Neural progenitor cell (in vitro differentiated cells): ENCODE data around the gene GART. TPM values are rescaled to one million over a fixed set of nuclear protein-coding genes. Genes with fewer than 3 reads are reported as not detected.

Experiments used
- DNase-seq: peaks from one replicate; pipeline ENCODE4 v3.0.0-alpha.2; 2016; ENCODE audit warnings: low spot score
- H2AFZ ChIP-seq: fragments of 200-600 bp; sonication (generic); replicated peaks from 2 replicates; pipeline ENCODE4 v1.6.1; 2016; ENCODE audit warnings: antibody characterized with exemption
- H3F3A ChIP-seq: fragments of 200-600 bp; sonication (generic); 2 replicates; pipeline ENCODE4 v1.6.1; 2016; ENCODE audit warnings: antibody characterized with exemption, low read depth
- H3K27ac ChIP-seq: fragments of 200-600 bp; sonication (generic); 2 replicates; pipeline ENCODE4 v1.5.1; 2016; ENCODE audit warnings: mild to moderate bottlenecking
- H3K27me3 ChIP-seq: fragments of 200-600 bp; sonication (generic); 2 replicates; pipeline ENCODE4 v1.6.1; 2016; ENCODE audit warnings: mild to moderate bottlenecking, moderate library complexity
- H3K36me3 ChIP-seq: fragments of 200-600 bp; sonication (generic); 2 replicates; pipeline ENCODE4 v1.5.1; 2016
- H3K4me1 ChIP-seq: fragments of 200-600 bp; sonication (generic); 2 replicates; pipeline ENCODE4 v1.6.1; 2016; ENCODE audit warnings: mixed run types
- H3K4me2 ChIP-seq: fragments of 200-600 bp; sonication (generic); 2 replicates; pipeline ENCODE4 v1.6.1; 2016
- H3K4me3 ChIP-seq: fragments of 200-600 bp; sonication (generic); 2 replicates; pipeline ENCODE4 v1.5.1; 2016
- H3K79me2 ChIP-seq: fragments of 200-600 bp; sonication (generic); 2 replicates; pipeline ENCODE4 v1.6.1; 2016; ENCODE audit warnings: low read depth
- H3K9ac ChIP-seq: fragments of 200-600 bp; sonication (generic); 2 replicates; pipeline ENCODE4 v1.6.1; 2016
- H3K9me3 ChIP-seq: fragments of 200-600 bp; sonication (generic); 2 replicates; pipeline ENCODE4 v1.5.1; 2016; ENCODE audit warnings: low read depth
- H4K20me1 ChIP-seq: fragments of 200-600 bp; sonication (generic); 2 replicates; pipeline ENCODE4 v1.6.1; 2016; ENCODE audit warnings: low read depth
- H3K27ac Mint-ChIP-seq: 3 replicates; pipeline ENCODE4 v1.8.0; 2021; ENCODE audit warnings: mixed read lengths
- H3K27me3 Mint-ChIP-seq: 2 replicates; pipeline ENCODE4 v1.8.0; 2022; ENCODE audit warnings: low read depth, mild to moderate bottlenecking, inconsistent platforms, moderate library complexity, mixed read lengths; ENCODE audit not compliant: insufficient read depth
- H3K36me3 Mint-ChIP-seq: 3 replicates; pipeline ENCODE4 v1.8.0; 2021; ENCODE audit warnings: mixed read lengths
- H3K4me1 Mint-ChIP-seq: 3 replicates; pipeline ENCODE4 v1.8.0; 2021; ENCODE audit warnings: mixed read lengths
- H3K4me3 Mint-ChIP-seq: 3 replicates; pipeline ENCODE4 v1.8.0; 2021; ENCODE audit warnings: mild to moderate bottlenecking, moderate library complexity, mixed read lengths
- H3K9me3 Mint-ChIP-seq: 3 replicates; pipeline ENCODE4 v1.8.0; 2020; ENCODE audit warnings: mixed read lengths
- EZH2 ChIP-seq: fragments of 200-600 bp; sonication (generic); IDR thresholded peaks from 2 replicates; pipeline ENCODE4 v1.6.1; 2017; ENCODE audit warnings: antibody characterized with exemption, mild to moderate bottlenecking, moderate library complexity
- EZH2phosphoT487 ChIP-seq: fragments of 200-600 bp; sonication (generic); IDR thresholded peaks from 2 replicates; pipeline ENCODE4 v1.6.1; 2017; ENCODE audit warnings: antibody characterized with exemption
- total RNA-seq: library from RNA; depleted of rRNA; stranded (reverse); fragments of >200 nt; gene quantifications from 2 replicates; pipeline ENCODE4 v1.2.3, GENCODE V29; 2015; ENCODE audit warnings: low replicate concordance
- TF ChIP-seq, protein P1 (sequence below): fragments of 200-600 bp; sonication (generic); IDR thresholded peaks from 2 replicates; pipeline ENCODE4 v1.5.1; 2017; ENCODE audit warnings: antibody characterized with exemption, mild to moderate bottlenecking

GART gene
- total RNA-seq, 1 donor from 2014 or later: 129 TPM

DNA sequence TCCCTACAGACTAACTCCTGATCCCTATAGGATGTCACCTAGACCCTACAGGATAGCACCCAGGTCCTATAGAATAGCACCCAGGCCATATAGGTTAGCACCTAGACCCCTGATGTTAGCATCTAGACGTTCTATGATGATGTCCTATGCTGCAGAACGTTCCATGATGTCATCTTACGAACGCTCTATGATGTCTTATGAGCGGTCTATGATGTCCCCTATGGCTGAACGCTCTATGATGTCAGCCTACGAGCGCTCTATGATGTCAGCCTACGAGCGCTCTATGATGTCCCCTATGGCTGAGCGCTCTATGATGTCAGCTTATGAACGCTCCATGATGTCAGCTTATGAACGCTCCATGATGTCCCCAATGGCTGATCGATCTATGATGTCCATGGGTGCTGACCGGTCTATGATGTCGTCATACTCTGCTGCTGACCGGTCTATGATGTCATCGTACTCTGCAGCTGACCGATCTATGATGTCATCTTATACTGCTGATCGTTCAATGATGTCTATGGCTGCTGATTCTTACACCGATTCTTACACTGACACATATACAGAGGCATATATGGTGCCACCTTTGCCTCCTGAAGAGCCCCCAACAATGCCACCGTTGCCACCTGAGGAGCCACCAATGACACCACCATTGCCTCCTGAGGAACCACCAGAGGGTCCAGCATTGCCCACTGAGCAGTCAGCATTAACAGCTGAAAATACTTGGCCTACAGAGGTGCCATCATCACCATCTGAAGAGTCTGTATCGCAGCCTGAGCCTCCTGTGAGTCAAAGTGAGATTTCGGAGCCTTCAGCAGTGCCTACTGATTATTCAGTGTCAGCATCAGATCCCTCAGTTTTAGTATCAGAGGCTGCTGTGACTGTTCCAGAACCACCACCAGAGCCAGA, 10.4 kb upstream of the GART start:
- peaks cover 5% of the 10 kb centered on the region for H3K27me3 Mint-ChIP-seq
- H3K9me3 Mint-ChIP-seq: peaks cover 2% of the 10 kb centered on the region
- H3K27ac ChIP-seq: no peak overlapping the region
- H2AFZ ChIP-seq: no peak overlapping the region
- H3F3A ChIP-seq: peaks cover 7% of the 10 kb centered on the region
- H3K4me1 ChIP-seq: peaks cover 2% of the 10 kb centered on the region
- peaks cover 93% of the 10 kb centered on the region for H4K20me1 ChIP-seq
- no peak for TF ChIP-seq EZH2
- H3K9ac ChIP-seq: no peak overlapping the region
- peaks cover 100% of the 10 kb centered on the region for H3K79me2 ChIP-seq
- H3K27me3 ChIP-seq: no peaks in the 10 kb centered on the region
- H3K36me3 Mint-ChIP-seq: peaks cover 72% of the 10 kb centered on the region
- no peak overlapping the region for H3K27ac Mint-ChIP-seq
- H3K4me1 Mint-ChIP-seq: peaks cover 3% of the 10 kb centered on the region
- no peaks in the 10 kb centered on the region for H3K9me3 ChIP-seq
- no peak for DNase-seq
- no peak overlapping the region for H3K4me3 Mint-ChIP-seq
- H3K4me3 ChIP-seq: no peak overlapping the region
- H3K36me3 ChIP-seq: peaks cover 34% of the 10 kb centered on the region
- H3K4me2 ChIP-seq: no peak overlapping the region

DNA sequence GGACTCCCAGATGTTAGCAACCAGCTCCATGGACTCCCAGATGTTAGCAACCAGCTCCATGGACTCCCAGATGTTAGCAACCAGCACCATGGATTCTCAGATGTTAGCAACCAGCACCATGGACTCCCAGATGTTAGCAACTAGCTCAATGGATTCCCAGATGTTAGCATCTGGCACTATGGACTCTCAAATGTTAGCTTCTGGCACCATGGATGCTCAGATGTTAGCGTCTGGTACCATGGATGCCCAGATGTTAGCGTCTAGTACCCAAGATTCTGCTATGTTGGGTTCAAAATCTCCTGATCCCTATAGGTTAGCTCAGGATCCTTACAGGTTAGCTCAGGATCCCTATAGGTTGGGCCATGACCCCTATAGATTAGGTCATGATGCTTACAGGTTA, 9.7 kb upstream of the GART start:
- H3K36me3 Mint-ChIP-seq: peaks cover 66% of the 10 kb centered on the region

DNA sequence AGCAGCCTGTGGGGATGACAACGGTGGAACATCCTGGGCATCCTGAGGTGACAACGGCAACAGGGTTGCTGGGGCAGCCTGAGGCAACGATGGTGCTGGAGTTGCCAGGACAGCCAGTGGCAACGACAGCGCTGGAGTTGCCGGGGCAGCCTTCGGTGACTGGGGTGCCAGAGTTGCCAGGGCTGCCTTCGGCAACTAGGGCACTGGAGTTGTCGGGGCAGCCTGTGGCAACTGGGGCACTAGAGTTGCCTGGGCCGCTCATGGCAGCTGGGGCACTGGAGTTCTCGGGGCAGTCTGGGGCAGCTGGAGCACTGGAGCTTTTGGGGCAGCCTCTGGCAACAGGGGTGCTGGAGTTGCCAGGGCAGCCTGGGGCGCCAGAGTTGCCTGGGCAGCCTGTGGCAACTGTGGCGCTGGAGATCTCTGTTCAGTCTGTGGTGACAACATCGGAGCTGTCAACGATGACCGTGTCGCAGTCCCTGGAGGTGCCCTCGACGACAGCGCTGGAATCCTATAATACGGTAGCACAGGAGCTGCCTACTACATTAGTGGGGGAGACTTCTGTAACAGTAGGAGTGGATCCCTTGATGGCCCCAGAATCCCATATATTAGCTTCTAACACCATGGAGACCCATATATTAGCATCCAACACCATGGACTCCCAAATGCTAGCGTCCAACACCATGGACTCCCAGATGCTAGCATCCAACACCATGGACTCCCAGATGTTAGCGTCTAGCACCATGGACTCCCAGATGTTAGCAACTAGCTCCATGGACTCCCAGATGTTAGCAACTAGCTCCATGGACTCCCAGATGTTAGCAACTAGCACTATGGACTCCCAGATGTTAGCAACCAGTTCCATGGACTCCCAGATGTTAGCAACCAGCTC, 9.1 kb upstream of the GART start:
- H3K4me1 Mint-ChIP-seq: no peaks in the 10 kb centered on the region
- H3K36me3 Mint-ChIP-seq: peaks cover 63% of the 10 kb centered on the region
- no peak overlapping the region for H3K4me3 ChIP-seq
- H3K79me2 ChIP-seq: peaks cover 100% of the 10 kb centered on the region
- H3K27me3 Mint-ChIP-seq: peaks cover 2% of the 10 kb centered on the region
- no peaks in the 10 kb centered on the region for H3K27me3 ChIP-seq
- no peak overlapping the region for H3K9ac ChIP-seq
- DNase-seq: no peak
- peaks cover 93% of the 10 kb centered on the region for H4K20me1 ChIP-seq
- H3K27ac ChIP-seq: no peak overlapping the region
- H3F3A ChIP-seq: peaks cover 14% of the 10 kb centered on the region
- H3K4me2 ChIP-seq: no peak overlapping the region
- peaks cover 2% of the 10 kb centered on the region for H3K9me3 Mint-ChIP-seq
- TF ChIP-seq EZH2phosphoT487: no peak
- TF ChIP-seq, protein P1, sequence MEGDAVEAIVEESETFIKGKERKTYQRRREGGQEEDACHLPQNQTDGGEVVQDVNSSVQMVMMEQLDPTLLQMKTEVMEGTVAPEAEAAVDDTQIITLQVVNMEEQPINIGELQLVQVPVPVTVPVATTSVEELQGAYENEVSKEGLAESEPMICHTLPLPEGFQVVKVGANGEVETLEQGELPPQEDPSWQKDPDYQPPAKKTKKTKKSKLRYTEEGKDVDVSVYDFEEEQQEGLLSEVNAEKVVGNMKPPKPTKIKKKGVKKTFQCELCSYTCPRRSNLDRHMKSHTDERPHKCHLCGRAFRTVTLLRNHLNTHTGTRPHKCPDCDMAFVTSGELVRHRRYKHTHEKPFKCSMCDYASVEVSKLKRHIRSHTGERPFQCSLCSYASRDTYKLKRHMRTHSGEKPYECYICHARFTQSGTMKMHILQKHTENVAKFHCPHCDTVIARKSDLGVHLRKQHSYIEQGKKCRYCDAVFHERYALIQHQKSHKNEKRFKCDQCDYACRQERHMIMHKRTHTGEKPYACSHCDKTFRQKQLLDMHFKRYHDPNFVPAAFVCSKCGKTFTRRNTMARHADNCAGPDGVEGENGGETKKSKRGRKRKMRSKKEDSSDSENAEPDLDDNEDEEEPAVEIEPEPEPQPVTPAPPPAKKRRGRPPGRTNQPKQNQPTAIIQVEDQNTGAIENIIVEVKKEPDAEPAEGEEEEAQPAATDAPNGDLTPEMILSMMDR: no peak
- no peak for TF ChIP-seq EZH2
- H3K9me3 ChIP-seq: no peaks in the 10 kb centered on the region
- H3K27ac Mint-ChIP-seq: no peak overlapping the region
- no peak overlapping the region for H2AFZ ChIP-seq
- H3K36me3 ChIP-seq: peaks cover 30% of the 10 kb centered on the region
- H3K4me1 ChIP-seq: peaks cover 2% of the 10 kb centered on the region
- no peak overlapping the region for H3K4me3 Mint-ChIP-seq

More for the DNA sequence above, 9.7 kb upstream of the GART start:
- H3K27ac Mint-ChIP-seq: no peak overlapping the region
- Histone ChIP-seq H3K4me3 (no peak overlapping the region), H2AFZ (no peak overlapping the region), H4K20me1 (peaks cover 93% of the 10 kb centered on the region), H3K79me2 (peaks cover 100% of the 10 kb centered on the region), H3K9me3 (no peaks in the 10 kb centered on the region), H3K9ac (no peak overlapping the region), H3K27me3 (no peaks in the 10 kb centered on the region), H3K36me3 (peaks cover 32% of the 10 kb centered on the region), H3K27ac (no peak overlapping the region), H3F3A (peaks cover 7% of the 10 kb centered on the region), H3K4me2 (no peak overlapping the region), H3K4me1 (peaks cover 2% of the 10 kb centered on the region)
- no peak for TF ChIP-seq EZH2phosphoT487
- TF ChIP-seq EZH2: no peak
- TF ChIP-seq, protein P1: no peak
- peaks cover 2% of the 10 kb centered on the region for H3K9me3 Mint-ChIP-seq
- H3K4me1 Mint-ChIP-seq: peaks cover 2% of the 10 kb centered on the region
- no peak for DNase-seq
- no peak overlapping the region for H3K4me3 Mint-ChIP-seq
- H3K27me3 Mint-ChIP-seq: peaks cover 3% of the 10 kb centered on the region
